ENCODE data around the gene DNAH11.

DNA sequence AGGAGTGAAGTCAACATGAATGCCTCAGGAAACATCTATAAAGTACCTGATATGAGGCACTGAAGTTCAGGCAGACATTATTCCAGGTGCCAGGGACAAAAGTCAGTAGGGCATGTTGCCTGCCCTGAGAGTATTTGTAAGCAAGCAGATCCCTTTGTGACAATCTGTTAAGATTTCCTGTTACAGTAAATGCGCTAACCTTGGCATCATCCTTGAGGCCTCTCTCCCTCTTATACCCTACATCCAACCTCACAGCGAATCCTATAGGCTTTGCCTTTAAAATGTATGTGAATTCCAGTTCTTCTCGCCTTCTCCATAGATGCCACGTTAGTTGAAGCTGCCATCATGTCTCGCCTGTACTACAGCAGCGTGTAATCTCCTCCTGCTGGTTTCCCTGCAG lies 165.3 kb downstream of the DNAH11 start:
- TF ChIP-seq, protein P1, sequence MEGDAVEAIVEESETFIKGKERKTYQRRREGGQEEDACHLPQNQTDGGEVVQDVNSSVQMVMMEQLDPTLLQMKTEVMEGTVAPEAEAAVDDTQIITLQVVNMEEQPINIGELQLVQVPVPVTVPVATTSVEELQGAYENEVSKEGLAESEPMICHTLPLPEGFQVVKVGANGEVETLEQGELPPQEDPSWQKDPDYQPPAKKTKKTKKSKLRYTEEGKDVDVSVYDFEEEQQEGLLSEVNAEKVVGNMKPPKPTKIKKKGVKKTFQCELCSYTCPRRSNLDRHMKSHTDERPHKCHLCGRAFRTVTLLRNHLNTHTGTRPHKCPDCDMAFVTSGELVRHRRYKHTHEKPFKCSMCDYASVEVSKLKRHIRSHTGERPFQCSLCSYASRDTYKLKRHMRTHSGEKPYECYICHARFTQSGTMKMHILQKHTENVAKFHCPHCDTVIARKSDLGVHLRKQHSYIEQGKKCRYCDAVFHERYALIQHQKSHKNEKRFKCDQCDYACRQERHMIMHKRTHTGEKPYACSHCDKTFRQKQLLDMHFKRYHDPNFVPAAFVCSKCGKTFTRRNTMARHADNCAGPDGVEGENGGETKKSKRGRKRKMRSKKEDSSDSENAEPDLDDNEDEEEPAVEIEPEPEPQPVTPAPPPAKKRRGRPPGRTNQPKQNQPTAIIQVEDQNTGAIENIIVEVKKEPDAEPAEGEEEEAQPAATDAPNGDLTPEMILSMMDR (IDR thresholded peaks at IDR 0.05 in 4 of 5, conservative IDR thresholded peaks at IDR 0.05 in 1 of 5): no peak
- TF ChIP-seq POLR2A (IDR thresholded peaks at IDR 0.05): no peak
